Measurements from ENCODE around the gene CTBP2.

GRCh38 chr10:125208854-125209565 is 48.6 kb upstream of the CTBP2 start:
- no peak for TF ChIP-seq CTCF (IDR thresholded peaks at IDR 0.05)
- TF ChIP-seq POLR2A (IDR thresholded peaks at IDR 0.05): no peak

All from breast epithelium (tissue), 3 donors.